Mucosa of descending colon (tissue), 3 donors: ENCODE data around the gene SOX5. TPM values are rescaled to one million over a fixed set of nuclear protein-coding genes. Genes with fewer than 3 reads are reported as not detected.

Experiments
- ATAC-seq: fragments of 200-7000 bp; cut with Tn5 transposase; one replicate; pipeline ENCODE4 v1.9.1; 2020; ENCODE audit warnings: mild to moderate bottlenecking, moderate library complexity
- DNase-seq, 3 donors: peaks; one replicate each; pipeline ENCODE4 v3.0.0-alpha.2; 2020
- H3K36me3 ChIP-seq: fragments of 200-600 bp; one replicate; pipeline ENCODE4 v1.8.0; 2021; ENCODE audit warnings: low read depth, mild to moderate bottlenecking
- H3K4me1 ChIP-seq: fragments of 200-600 bp; one replicate; pipeline ENCODE4 v1.8.0; 2021; ENCODE audit warnings: low read depth, mild to moderate bottlenecking
- H3K4me3 ChIP-seq: fragments of 200-600 bp; one replicate; pipeline ENCODE4 v1.8.0; 2021; ENCODE audit warnings: mild to moderate bottlenecking
- H3K9me3 ChIP-seq: fragments of 200-600 bp; one replicate; pipeline ENCODE4 v1.8.0; 2021; ENCODE audit warnings: mild to moderate bottlenecking
- CTCF ChIP-seq: fragments of 200-600 bp; IDR thresholded peaks from one replicate; pipeline ENCODE4 v1.8.0; 2022; ENCODE audit warnings: antibody characterized with exemption, mild to moderate bottlenecking
- intact Hi-C, 2 donors: fragments of 100-400 bp; cut with DNase I in 1 of 2; cut with micrococcal nuclease in 1 of 2; formaldehyde crosslinking; loops; one replicate each; pipeline versions ENCODE4 v1.11.0 to v1.11.1; 2022; cut with DNase I, micrococcal nuclease
- total RNA-seq, 3 donors: library from RNA; stranded (reverse); fragmentation: NEBNext Ultra II Directional in 2 of 3; extraction: Animal tissue kit (Norgen Biotek cat#: 25700) in 2 of 3; gene quantifications; one replicate each; pipeline versions ENCODE4 v1.2.1 to v1.2.4, GENCODE V29; 2021 to 2023
- donor health status: DM: no; HTN: no; CAD: no; lungs with moderate emphysema.
- donor health status: DM: no; HTN: no; CAD: no.
- donor health status: DM: no; HTN: yes; CAD: no.

The SOX5 gene
- total RNA-seq, 3 donors from 2014 or later: 2.8 to 13.0 (median 3.3) TPM

GRCh38 chr12:23947395-23947794, 2.1 kb downstream of the SOX5 start:
- Histone ChIP-seq H3K9me3 (no peaks in the 10 kb centered on the region), H3K36me3 (no peaks in the 10 kb centered on the region), H3K4me1 (peaks cover 13% of the 10 kb centered on the region), H3K4me3 (no peak overlapping the region)
- TF ChIP-seq CTCF: no peak
- no peak for DNase-seq
- intact Hi-C loops: no loop called here
- no peak for ATAC-seq

DNA sequence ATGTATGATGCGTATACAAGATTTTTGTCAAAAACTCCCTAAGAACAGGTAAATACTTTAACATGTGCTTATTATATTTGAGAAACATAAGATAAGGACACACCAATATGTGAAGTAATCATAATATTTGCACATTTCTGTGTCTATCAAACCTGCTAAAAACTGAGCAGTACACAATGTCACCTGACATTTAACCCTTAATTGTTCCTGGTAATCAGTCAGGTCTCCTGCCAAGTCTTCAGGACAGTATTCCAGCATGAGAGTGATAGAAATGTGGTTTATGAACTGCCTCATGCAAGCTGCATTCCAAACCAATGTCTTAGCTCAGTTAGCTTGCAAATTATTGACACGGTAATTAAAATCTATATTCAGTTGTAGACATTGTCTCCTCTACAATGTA, 4.2 kb downstream of the SOX5 start:
- ATAC-seq: no peak
- no peak overlapping the region for H3K4me3 ChIP-seq

DNA sequence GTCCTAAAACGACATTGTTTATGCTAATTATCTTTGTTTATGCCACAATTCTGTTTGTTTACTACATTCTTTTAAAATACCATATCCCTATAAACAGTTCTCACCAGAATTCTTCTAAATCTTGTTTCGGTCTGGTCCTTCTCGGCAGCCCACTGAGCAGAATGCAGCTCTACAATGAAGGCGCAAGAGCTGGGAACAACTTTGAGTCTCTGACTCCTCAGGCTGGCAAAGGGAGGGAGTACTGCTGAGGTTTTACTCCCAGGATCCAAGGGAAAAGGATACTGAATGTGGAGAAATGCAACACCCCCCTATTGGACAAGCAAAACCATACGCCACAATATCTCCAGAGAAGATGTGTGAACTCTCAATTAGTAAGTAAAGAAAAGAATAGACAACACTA, 5.4 kb downstream of the SOX5 start:
- intact Hi-C loops: no loop called here
- ATAC-seq (no peak), DNase-seq (no peak)
- no peaks in the 10 kb centered on the region for H3K9me3 ChIP-seq
- no peak for TF ChIP-seq CTCF
- peaks cover 10% of the 10 kb centered on the region for H3K4me1 ChIP-seq
- no peak overlapping the region for H3K4me3 ChIP-seq
- H3K36me3 ChIP-seq: no peaks in the 10 kb centered on the region

More for the DNA sequence above, 4.2 kb downstream of the SOX5 start:
- H3K9me3 ChIP-seq: no peaks in the 10 kb centered on the region
- no peak for TF ChIP-seq CTCF
- H3K4me1 ChIP-seq: peaks cover 13% of the 10 kb centered on the region
- H3K36me3 ChIP-seq: no peaks in the 10 kb centered on the region
- no peak for DNase-seq
- intact Hi-C loops: no loop called here

DNA sequence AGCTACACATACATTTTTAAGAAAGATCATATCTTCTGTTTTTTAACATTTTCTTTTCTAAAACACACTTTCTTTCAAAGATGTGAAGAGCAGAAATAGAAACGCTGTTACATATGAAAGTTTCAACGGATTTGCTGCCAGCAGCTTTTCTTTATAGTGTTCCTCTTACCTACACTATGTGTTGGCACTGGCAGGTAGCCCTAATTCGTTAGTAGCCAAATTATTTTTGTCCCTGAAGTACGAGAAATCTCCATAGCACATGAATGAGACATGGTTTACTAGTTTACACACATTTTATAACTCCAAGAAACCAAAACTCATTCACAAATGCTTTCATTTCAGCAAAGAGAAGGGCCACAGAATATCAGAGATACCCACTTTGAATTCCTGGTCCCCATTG, 6.6 kb downstream of the SOX5 start:
- Histone ChIP-seq H3K4me1 (peaks cover 7% of the 10 kb centered on the region), H3K4me3 (no peak overlapping the region), H3K9me3 (no peaks in the 10 kb centered on the region), H3K36me3 (no peaks in the 10 kb centered on the region)
- no peak for TF ChIP-seq CTCF
- DNase-seq (no peak), ATAC-seq (no peak)
- intact Hi-C loops: no loop called here

GRCh38 chr12:23941780-23942179, 7.7 kb downstream of the SOX5 start:
- TF ChIP-seq CTCF: no peak
- no peak overlapping the region for H3K4me3 ChIP-seq
- H3K36me3 ChIP-seq: no peaks in the 10 kb centered on the region
- ATAC-seq (no peak), DNase-seq (no peak)
- no peaks in the 10 kb centered on the region for H3K4me1 ChIP-seq
- H3K9me3 ChIP-seq: no peaks in the 10 kb centered on the region
- intact Hi-C loops: no loop called here

GRCh38 chr12:23938422-23938821, 11.0 kb downstream of the SOX5 start:
- no peaks in the 10 kb centered on the region for H3K9me3 ChIP-seq
- no peak for DNase-seq
- H3K4me1 ChIP-seq: no peaks in the 10 kb centered on the region
- no peak for TF ChIP-seq CTCF
- H3K36me3 ChIP-seq: no peaks in the 10 kb centered on the region
- no peak for ATAC-seq
- H3K4me3 ChIP-seq: no peak overlapping the region
- intact Hi-C loops: no loop called here
